GM12878 (cell line): ENCODE data around the gene ZNF723.

Experiments used
- BCLAF1 ChIP-seq: fragments of 450-650 bp; IDR thresholded peaks from 2 replicates; pipeline ENCODE4 v1.6.1; 2017; ENCODE audit warnings: antibody characterized with exemption, mild to moderate bottlenecking, moderate library complexity
- CTCF ChIP-seq, 3 experiments: IDR thresholded peaks in 2 of 3; conservative IDR thresholded peaks in 1 of 3; 2 replicates each; pipeline ENCODE4 v1.5.1; 2011; ENCODE audit warnings: low read depth in 3 of 3, low read length in 3 of 3, mild to moderate bottlenecking in 3 of 3, control low read depth in 2 of 3, moderate library complexity in 2 of 3, inconsistent platforms in 1 of 3, mixed read lengths in 1 of 3; ENCODE audit not compliant: control insufficient read depth in 2 of 3, insufficient read depth in 1 of 3; ENCODE audit errors: extremely low read depth in 1 of 3
- E2F4 ChIP-seq: IDR thresholded peaks from 2 replicates; pipeline ENCODE4 v1.6.1; 2012; ENCODE audit warnings: low read depth, low read length, improper control_type of control experiment
- EED ChIP-seq: sonication (generic); IDR thresholded peaks from 2 replicates; pipeline ENCODE4 v1.6.1; 2016; ENCODE audit warnings: antibody characterized with exemption, low read depth
- EZH2 ChIP-seq: IDR thresholded peaks from 2 replicates; pipeline ENCODE4 v1.6.1; 2012; ENCODE audit warnings: low read depth, mild to moderate bottlenecking, control low read depth, inconsistent platforms, low read length, borderline replicate concordance; ENCODE audit not compliant: control insufficient read depth
- GABPA ChIP-seq: IDR thresholded peaks from 2 replicates; pipeline ENCODE4 v1.6.1; 2014; ENCODE audit warnings: antibody characterized with exemption, low read depth, mild to moderate bottlenecking, inconsistent platforms
- HCFC1 ChIP-seq: fragments of 150-350 bp; IDR thresholded peaks from 2 replicates; pipeline ENCODE4 v1.6.1; 2014; ENCODE audit warnings: low read length
- LARP7 ChIP-seq: fragments of 450-650 bp; IDR thresholded peaks from 2 replicates; pipeline ENCODE4 v1.6.1; 2017; ENCODE audit warnings: mild to moderate bottlenecking
- MAX ChIP-seq: IDR thresholded peaks from 2 replicates; pipeline ENCODE4 v1.6.1; 2012; ENCODE audit warnings: low read depth, low read length, improper control_type of control experiment
- NBN ChIP-seq: fragments of 450-650 bp; IDR thresholded peaks from 2 replicates; pipeline ENCODE4 v1.6.1; 2016
- NFYA ChIP-seq: IDR thresholded peaks from 2 replicates; pipeline ENCODE4 v1.6.1; 2011; ENCODE audit warnings: low read depth, mild to moderate bottlenecking, low read length, improper control_type of control experiment, borderline replicate concordance
- POLR2A ChIP-seq: IDR thresholded peaks from 2 replicates; pipeline ENCODE4 v1.6.1; 2011; ENCODE audit warnings: low read depth, mild to moderate bottlenecking, low read length
- POLR2AphosphoS5 ChIP-seq: IDR thresholded peaks from 2 replicates; pipeline ENCODE4 v1.6.1; 2011; ENCODE audit warnings: mild to moderate bottlenecking, low read length, inconsistent platforms

- TF ChIP-seq BCLAF1 (no peak), E2F4 (no peak), POLR2AphosphoS5 (no peak), EZH2 (no peak), NFYA (no peak), LARP7 (no peak), EED (no peak), HCFC1 (no peak), GABPA (no peak), MAX (no peak), CTCF (IDR thresholded peaks at IDR 0.05 in 2 of 3, conservative IDR thresholded peaks at IDR 0.05 in 1 of 3; ENCODE audit: control insufficient read depth in 2 of 3, extremely low read depth in 1 of 3, insufficient read depth in 1 of 3, low read depth in 3 of 3, low read length in 3 of 3) (no peak), POLR2A (no peak), NBN (no peak)
Measured at GRCh38 chr19:22831211-22831610, 880 bp upstream of the ZNF723 start.
